SU-DHL-6 (cell line): ENCODE data around the gene CDKN2C.
"Not testable (repeated sequence)": the region's sequence is repeated elsewhere in the genome, so short reads cannot be mapped to it uniquely, and the experiment has no call there.

Experiments
- CTCF ChIP-seq: fragments of 200-600 bp; sonication (generic); IDR thresholded peaks from one replicate; pipeline ENCODE4 v1.5.1; 2017; ENCODE audit warnings: antibody characterized with exemption, mild to moderate bottlenecking, low read length, moderate library complexity; ENCODE audit not compliant: insufficient read depth, poor library complexity, severe bottlenecking
- EZH2phosphoT487 ChIP-seq: fragments of 200-600 bp; sonication (generic), shearing (Covaris generic); conservative IDR thresholded peaks from 2 replicates; pipeline ENCODE4 v1.6.1; 2018; ENCODE audit warnings: mild to moderate bottlenecking, antibody characterized with exemption, low read length, moderate library complexity, mixed read lengths

- TF ChIP-seq CTCF, EZH2phosphoT487: not testable (repeated sequence)
Observed at GRCh38 chr1:50952566-50952965, 17.5 kb upstream of the CDKN2C start.
